GM19238 (cell line): ENCODE measurements around the gene ATG7.
"Not testable (repeated sequence)": the region's sequence is repeated elsewhere in the genome, so short reads cannot be mapped to it uniquely, and the experiment has no call there.

Source experiments
- DNase-seq: peaks from one replicate; pipeline ENCODE4 v3.0.0; 2011; ENCODE audit warnings: low spot score; ENCODE audit not compliant: insufficient read length

Gene ATG7

GRCh38 chr3:11498646-11499045 lies 226.4 kb downstream of the ATG7 start:
- DNase-seq, result no peak

GRCh38 chr3:11499144-11499543 lies 226.9 kb downstream of the ATG7 start:
- DNase-seq, result no peak

GRCh38 chr3:11502413-11502812 lies 230.2 kb downstream of the ATG7 start:
- DNase-seq, result not testable (repeated sequence)

- no peak for DNase-seq
Measured at GRCh38 chr3:11507719-11508118, 235.5 kb downstream of the ATG7 start.

GRCh38 chr3:11508346-11509172 lies 236.4 kb downstream of the ATG7 start:
- no peak for DNase-seq

- no peak for DNase-seq
Measured at GRCh38 chr3:11509173-11510000, 237.2 kb downstream of the ATG7 start.

GRCh38 chr3:11510001-11510340 lies 237.8 kb downstream of the ATG7 start:
- no peak for DNase-seq

GRCh38 chr3:11510356-11510755 lies 238.2 kb downstream of the ATG7 start:
- no peak for DNase-seq

- not testable (repeated sequence) for DNase-seq
Measured at GRCh38 chr3:11511606-11512005, 239.4 kb downstream of the ATG7 start.

- not testable (repeated sequence) for DNase-seq
Measured at GRCh38 chr3:11513125-11513816, 241.1 kb downstream of the ATG7 start.

- no peak for DNase-seq
Measured at GRCh38 chr3:11513817-11514135, 241.6 kb downstream of the ATG7 start.

- DNase-seq, result no peak
Measured at GRCh38 chr3:11514191-11514821, 242.1 kb downstream of the ATG7 start.

GRCh38 chr3:11517601-11518000 lies 245.4 kb downstream of the ATG7 start:
- no peak for DNase-seq

GRCh38 chr3:11521167-11521566 lies 249.0 kb downstream of the ATG7 start:
- no peak for DNase-seq

- no peak for DNase-seq
Measured at GRCh38 chr3:11522398-11522715, 250.2 kb downstream of the ATG7 start.

- no peak for DNase-seq
Measured at GRCh38 chr3:11522953-11523571, 250.9 kb downstream of the ATG7 start.

GRCh38 chr3:11523572-11524101 lies 251.4 kb downstream of the ATG7 start:
- DNase-seq, result no peak

GRCh38 chr3:11526121-11526520 lies 253.9 kb downstream of the ATG7 start:
- not testable (repeated sequence) for DNase-seq

- DNase-seq, result no peak
Measured at GRCh38 chr3:11529281-11529680, 257.1 kb downstream of the ATG7 start.

- DNase-seq, result no peak
Measured at GRCh38 chr3:11530153-11530721, 258.0 kb downstream of the ATG7 start.

GRCh38 chr3:11532931-11533391 lies 260.8 kb downstream of the ATG7 start:
- no peak for DNase-seq
